ENCODE data around the gene PHYKPL.

The PHYKPL gene

GRCh38 chr5:178221282-178221681, 11.3 kb downstream of the PHYKPL start:
- TF ChIP-seq SIN3A (IDR thresholded peaks at IDR 0.05; ENCODE audit: borderline replicate concordance, insufficient read depth, low read length) (no peak), POLR2AphosphoS5 (IDR thresholded peaks at IDR 0.05; ENCODE audit: low read depth, low read length) (peak; percentile 29; the same call in 1 of the 2 replicates), FOXP2 (optimal IDR thresholded peaks at IDR 0.05; ENCODE audit: borderline replicate concordance, extremely low read depth, extremely low read length, insufficient read depth) (no peak), TAF1 (IDR thresholded peaks at IDR 0.05; ENCODE audit: borderline replicate concordance, insufficient read depth, low read length) (no peak), REST (IDR thresholded peaks at IDR 0.05; ENCODE audit: insufficient read depth in 1 of 2, low read depth in 2 of 2, low read length in 2 of 2) (no peak)

- TF ChIP-seq SIN3A (IDR thresholded peaks at IDR 0.05; ENCODE audit: borderline replicate concordance, insufficient read depth, low read length) = no peak
Observed at GRCh38 chr5:178218827-178219226, 13.8 kb downstream of the PHYKPL start.

- no peak for TF ChIP-seq TAF1 (IDR thresholded peaks at IDR 0.05; ENCODE audit: borderline replicate concordance, insufficient read depth, low read length)
- no peak for TF ChIP-seq FOXP2 (optimal IDR thresholded peaks at IDR 0.05; ENCODE audit: borderline replicate concordance, extremely low read depth, extremely low read length, insufficient read depth)
- TF ChIP-seq SIN3A (IDR thresholded peaks at IDR 0.05; ENCODE audit: borderline replicate concordance, insufficient read depth, low read length) = no peak
- TF ChIP-seq REST (IDR thresholded peaks at IDR 0.05; ENCODE audit: insufficient read depth in 1 of 2, low read depth in 2 of 2, low read length in 2 of 2) = no peak
- no peak for TF ChIP-seq POLR2AphosphoS5 (IDR thresholded peaks at IDR 0.05; ENCODE audit: low read depth, low read length)
Observed at GRCh38 chr5:178218237-178218776, 14.3 kb downstream of the PHYKPL start.

GRCh38 chr5:178216779-178217178, 15.8 kb downstream of the PHYKPL start:
- TF ChIP-seq SIN3A (IDR thresholded peaks at IDR 0.05; ENCODE audit: borderline replicate concordance, insufficient read depth, low read length) = no peak
- no peak for TF ChIP-seq POLR2AphosphoS5 (IDR thresholded peaks at IDR 0.05; ENCODE audit: low read depth, low read length)
- no peak for TF ChIP-seq FOXP2 (optimal IDR thresholded peaks at IDR 0.05; ENCODE audit: borderline replicate concordance, extremely low read depth, extremely low read length, insufficient read depth)
- no peak for TF ChIP-seq TAF1 (IDR thresholded peaks at IDR 0.05; ENCODE audit: borderline replicate concordance, insufficient read depth, low read length)
- TF ChIP-seq REST (IDR thresholded peaks at IDR 0.05; ENCODE audit: insufficient read depth in 1 of 2, low read depth in 2 of 2, low read length in 2 of 2) = no peak

- no peak for TF ChIP-seq REST (IDR thresholded peaks at IDR 0.05; ENCODE audit: insufficient read depth in 1 of 2, low read depth in 2 of 2, low read length in 2 of 2)
- no peak for TF ChIP-seq FOXP2 (optimal IDR thresholded peaks at IDR 0.05; ENCODE audit: borderline replicate concordance, extremely low read depth, extremely low read length, insufficient read depth)
- TF ChIP-seq POLR2AphosphoS5 (IDR thresholded peaks at IDR 0.05; ENCODE audit: low read depth, low read length) = no peak
- no peak for TF ChIP-seq SIN3A (IDR thresholded peaks at IDR 0.05; ENCODE audit: borderline replicate concordance, insufficient read depth, low read length)
Observed at GRCh38 chr5:178216088-178216534, 16.5 kb downstream of the PHYKPL start.

Measured in PFSK-1 (cell line).